Liver (tissue), 9 donors: ENCODE results near the gene MBP. TPM values are rescaled to one million over a fixed set of nuclear protein-coding genes. Genes with fewer than 3 reads are reported as not detected.

ENCODE experiments used
- DNase-seq: peaks from one replicate; pipeline ENCODE4 v3.0.0-alpha.2; 2017; ENCODE audit warnings: low spot score
- H3K27ac ChIP-seq, 2 donors: one replicate each; pipeline ENCODE4 v1.7.0; 2013; ENCODE audit warnings: inconsistent platforms in 2 of 2, low read length in 2 of 2, control low read depth in 1 of 2, low read depth in 1 of 2, mild to moderate bottlenecking in 1 of 2
- H3K27me3 ChIP-seq, 4 donors: one replicate each; pipeline versions ENCODE4 v1.6.1 to v1.7.0; 2013; ENCODE audit warnings: low read length in 3 of 4, inconsistent platforms in 1 of 4, mild to moderate bottlenecking in 1 of 4, moderate library complexity in 1 of 4; ENCODE audit not compliant: control insufficient read depth in 4 of 4, insufficient read depth in 4 of 4
- H3K36me3 ChIP-seq, 4 donors: one replicate each; pipeline versions ENCODE4 v1.6.1 to v1.7.0; 2013; ENCODE audit warnings: low read length in 3 of 4, mild to moderate bottlenecking in 3 of 4, low read depth in 1 of 4, moderate library complexity in 1 of 4; ENCODE audit not compliant: control insufficient read depth in 4 of 4, insufficient read depth in 3 of 4
- H3K4me1 ChIP-seq, 4 donors: one replicate each; pipeline versions ENCODE4 v1.6.1 to v1.7.0; 2013; ENCODE audit warnings: low read length in 3 of 4, mild to moderate bottlenecking in 3 of 4, moderate library complexity in 1 of 4; ENCODE audit not compliant: control insufficient read depth in 4 of 4, insufficient read depth in 4 of 4
- H3K4me3 ChIP-seq, 3 donors: one replicate each; pipeline versions ENCODE4 v1.6.1 to v1.7.0; 2013; ENCODE audit warnings: low read length in 3 of 3, control low read depth in 1 of 3, low read depth in 1 of 3, mild to moderate bottlenecking in 1 of 3
- H3K9ac ChIP-seq, 2 donors: one replicate each; pipeline ENCODE4 v1.7.0; 2013; ENCODE audit warnings: low read length in 2 of 2, mild to moderate bottlenecking in 2 of 2, moderate library complexity in 2 of 2, control low read depth in 1 of 2, low read depth in 1 of 2
- H3K9me3 ChIP-seq, 4 donors: one replicate each; pipeline versions ENCODE4 v1.6.1 to v1.7.0; 2013; ENCODE audit warnings: low read length in 3 of 4; ENCODE audit not compliant: control insufficient read depth in 4 of 4
- EGR1 ChIP-seq, 2 donors: IDR thresholded peaks; 2 replicates each; pipeline ENCODE4 v1.6.1; 2016 to 2018; ENCODE audit warnings: antibody characterized with exemption in 2 of 2, low read depth in 2 of 2
- FOXA1 ChIP-seq: IDR thresholded peaks from 2 replicates; pipeline ENCODE4 v1.6.1; 2016; ENCODE audit warnings: antibody characterized with exemption
- FOXA2 ChIP-seq: IDR thresholded peaks from 2 replicates; pipeline ENCODE4 v1.6.1; 2016; ENCODE audit warnings: antibody characterized with exemption
- HNF4A ChIP-seq, 2 donors: conservative IDR thresholded peaks; 2 replicates each; pipeline ENCODE4 v1.6.1; 2016; ENCODE audit warnings: antibody characterized with exemption in 2 of 2, mild to moderate bottlenecking in 2 of 2
- HNF4G ChIP-seq: IDR thresholded peaks from 2 replicates; pipeline ENCODE4 v1.6.1; 2016; ENCODE audit warnings: antibody characterized with exemption
- JUND ChIP-seq, 2 donors: IDR thresholded peaks; 2 replicates each; pipeline ENCODE4 v1.6.1; 2016; ENCODE audit warnings: antibody characterized with exemption in 2 of 2
- RAD21 ChIP-seq, 2 donors: IDR thresholded peaks; 2 replicates each; pipeline ENCODE4 v1.6.1; 2016; ENCODE audit warnings: antibody characterized with exemption in 2 of 2, mild to moderate bottlenecking in 2 of 2
- RXRA ChIP-seq, 2 donors: IDR thresholded peaks; 2 replicates each; pipeline ENCODE4 v1.6.1; 2017 to 2018; ENCODE audit warnings: antibody characterized with exemption in 2 of 2, mild to moderate bottlenecking in 1 of 2
- SP1 ChIP-seq: IDR thresholded peaks from 2 replicates; pipeline ENCODE4 v1.6.1; 2018; ENCODE audit warnings: antibody characterized with exemption, mild to moderate bottlenecking
- YY1 ChIP-seq: IDR thresholded peaks from 2 replicates; pipeline ENCODE4 v1.6.1; 2016; ENCODE audit warnings: antibody characterized with exemption, mild to moderate bottlenecking
- WGBS: extraction: QIAGEN DNeasy Blood & Tissue Kit; methylation state at CpG from one replicate; pipeline ENCODE4 v1.1.7; 2013; 5-methylcytosine and 5-hydroxymethylcytosine counted together
- polyA plus RNA-seq, 2 donors: library from polyadenylated mRNA; stranded (reverse) in 1 of 2; unstranded in 1 of 2; fragments of 200-250 nt in 1 of 2; fragments of >200 nt in 1 of 2; fragmentation: Nextera tagmentation in 1 of 2; extraction: Ambion mirVana in 1 of 2; gene quantifications; one replicate each; pipeline versions ENCODE4 v1.2.1 to v1.2.3, GENCODE V29; 2013 to 2015
- total RNA-seq, 2 donors: library from RNA; depleted of rRNA; stranded (reverse); fragments of >200 nt; gene quantifications; one replicate each; pipeline ENCODE4 v1.2.3, GENCODE V29; 2014
- TF ChIP-seq, protein P1 (sequence below): IDR thresholded peaks from 2 replicates; pipeline ENCODE4 v1.6.1; 2016; ENCODE audit warnings: antibody characterized with exemption
- TF ChIP-seq, protein P2 (sequence below): IDR thresholded peaks from 2 replicates; pipeline ENCODE4 v1.6.1; 2016; ENCODE audit warnings: antibody characterized with exemption
- TF ChIP-seq, protein P3 (sequence below): IDR thresholded peaks from 2 replicates; pipeline ENCODE4 v1.6.1; 2016; ENCODE audit warnings: antibody characterized with exemption, mild to moderate bottlenecking
- TF ChIP-seq, protein P4 (sequence below): IDR thresholded peaks from 2 replicates; pipeline ENCODE4 v1.6.1; 2016; ENCODE audit warnings: antibody characterized with exemption
- donor health status: healthy.
- donor health status: healthy.
- donor health status: healthy.
- donor health status: healthy.
- donor health status: healthy.

The MBP gene
- total and polyA plus RNA-seq, 4 donors, result 9.7 to 23.3 (median 17.7) TPM

DNA sequence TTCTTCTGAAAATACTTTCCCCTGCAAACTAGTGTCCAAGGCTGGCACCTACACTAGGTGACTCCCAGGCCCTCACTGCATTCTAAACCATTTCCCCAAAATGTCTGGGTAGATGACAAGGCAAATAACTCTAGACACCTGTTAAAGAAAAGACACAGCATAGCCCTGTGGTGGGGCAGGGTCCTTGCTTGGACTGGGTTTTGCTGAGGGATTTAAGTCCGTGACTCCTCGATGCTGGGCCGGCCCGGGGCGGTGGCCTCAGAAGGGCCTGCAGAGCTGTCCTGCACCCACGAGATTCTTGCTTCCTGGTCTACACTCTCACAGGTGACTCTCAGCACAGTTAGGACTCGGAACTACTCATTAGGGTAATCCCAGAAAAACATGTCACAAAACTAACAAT, 55.2 kb downstream of the MBP start:
- no peak overlapping the region for H3K27ac ChIP-seq
- no peaks in the 10 kb centered on the region for H3K27me3 ChIP-seq
- WGBS, result 94% methylated on average over 7 of the region's 7 CpGs
- no peaks in the 10 kb centered on the region for H3K9me3 ChIP-seq
- H3K36me3 ChIP-seq, result peaks cover 0 to 3% (median 0%) of the 10 kb centered on the region in 4 donors
- TF ChIP-seq, protein P1, sequence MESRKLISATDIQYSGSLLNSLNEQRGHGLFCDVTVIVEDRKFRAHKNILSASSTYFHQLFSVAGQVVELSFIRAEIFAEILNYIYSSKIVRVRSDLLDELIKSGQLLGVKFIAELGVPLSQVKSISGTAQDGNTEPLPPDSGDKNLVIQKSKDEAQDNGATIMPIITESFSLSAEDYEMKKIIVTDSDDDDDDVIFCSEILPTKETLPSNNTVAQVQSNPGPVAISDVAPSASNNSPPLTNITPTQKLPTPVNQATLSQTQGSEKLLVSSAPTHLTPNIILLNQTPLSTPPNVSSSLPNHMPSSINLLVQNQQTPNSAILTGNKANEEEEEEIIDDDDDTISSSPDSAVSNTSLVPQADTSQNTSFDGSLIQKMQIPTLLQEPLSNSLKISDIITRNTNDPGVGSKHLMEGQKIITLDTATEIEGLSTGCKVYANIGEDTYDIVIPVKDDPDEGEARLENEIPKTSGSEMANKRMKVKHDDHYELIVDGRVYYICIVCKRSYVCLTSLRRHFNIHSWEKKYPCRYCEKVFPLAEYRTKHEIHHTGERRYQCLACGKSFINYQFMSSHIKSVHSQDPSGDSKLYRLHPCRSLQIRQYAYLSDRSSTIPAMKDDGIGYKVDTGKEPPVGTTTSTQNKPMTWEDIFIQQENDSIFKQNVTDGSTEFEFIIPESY, result no peak
- TF ChIP-seq FOXA1 (no peak), RXRA (IDR thresholded peaks at IDR 0.05) (no peak), HNF4G (no peak), YY1 (no peak), SP1 (no peak), FOXA2 (no peak), EGR1 (IDR thresholded peaks at IDR 0.05; ENCODE audit: low read depth in 2 of 2) (no peak), JUND (IDR thresholded peaks at IDR 0.05) (no peak), HNF4A (conservative IDR thresholded peaks at IDR 0.05) (no peak), RAD21 (IDR thresholded peaks at IDR 0.05) (no peak)
- TF ChIP-seq, protein P2, sequence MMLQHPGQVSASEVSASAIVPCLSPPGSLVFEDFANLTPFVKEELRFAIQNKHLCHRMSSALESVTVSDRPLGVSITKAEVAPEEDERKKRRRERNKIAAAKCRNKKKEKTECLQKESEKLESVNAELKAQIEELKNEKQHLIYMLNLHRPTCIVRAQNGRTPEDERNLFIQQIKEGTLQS, result no peak
- TF ChIP-seq, protein P3, sequence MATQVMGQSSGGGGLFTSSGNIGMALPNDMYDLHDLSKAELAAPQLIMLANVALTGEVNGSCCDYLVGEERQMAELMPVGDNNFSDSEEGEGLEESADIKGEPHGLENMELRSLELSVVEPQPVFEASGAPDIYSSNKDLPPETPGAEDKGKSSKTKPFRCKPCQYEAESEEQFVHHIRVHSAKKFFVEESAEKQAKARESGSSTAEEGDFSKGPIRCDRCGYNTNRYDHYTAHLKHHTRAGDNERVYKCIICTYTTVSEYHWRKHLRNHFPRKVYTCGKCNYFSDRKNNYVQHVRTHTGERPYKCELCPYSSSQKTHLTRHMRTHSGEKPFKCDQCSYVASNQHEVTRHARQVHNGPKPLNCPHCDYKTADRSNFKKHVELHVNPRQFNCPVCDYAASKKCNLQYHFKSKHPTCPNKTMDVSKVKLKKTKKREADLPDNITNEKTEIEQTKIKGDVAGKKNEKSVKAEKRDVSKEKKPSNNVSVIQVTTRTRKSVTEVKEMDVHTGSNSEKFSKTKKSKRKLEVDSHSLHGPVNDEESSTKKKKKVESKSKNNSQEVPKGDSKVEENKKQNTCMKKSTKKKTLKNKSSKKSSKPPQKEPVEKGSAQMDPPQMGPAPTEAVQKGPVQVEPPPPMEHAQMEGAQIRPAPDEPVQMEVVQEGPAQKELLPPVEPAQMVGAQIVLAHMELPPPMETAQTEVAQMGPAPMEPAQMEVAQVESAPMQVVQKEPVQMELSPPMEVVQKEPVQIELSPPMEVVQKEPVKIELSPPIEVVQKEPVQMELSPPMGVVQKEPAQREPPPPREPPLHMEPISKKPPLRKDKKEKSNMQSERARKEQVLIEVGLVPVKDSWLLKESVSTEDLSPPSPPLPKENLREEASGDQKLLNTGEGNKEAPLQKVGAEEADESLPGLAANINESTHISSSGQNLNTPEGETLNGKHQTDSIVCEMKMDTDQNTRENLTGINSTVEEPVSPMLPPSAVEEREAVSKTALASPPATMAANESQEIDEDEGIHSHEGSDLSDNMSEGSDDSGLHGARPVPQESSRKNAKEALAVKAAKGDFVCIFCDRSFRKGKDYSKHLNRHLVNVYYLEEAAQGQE, result no peak
- H3K9ac ChIP-seq, result no peak overlapping the region
- no peak for DNase-seq
- H3K4me1 ChIP-seq, result peaks cover 6 to 20% (median 17%) of the 10 kb centered on the region in 4 donors
- no peak overlapping the region for H3K4me3 ChIP-seq

DNA sequence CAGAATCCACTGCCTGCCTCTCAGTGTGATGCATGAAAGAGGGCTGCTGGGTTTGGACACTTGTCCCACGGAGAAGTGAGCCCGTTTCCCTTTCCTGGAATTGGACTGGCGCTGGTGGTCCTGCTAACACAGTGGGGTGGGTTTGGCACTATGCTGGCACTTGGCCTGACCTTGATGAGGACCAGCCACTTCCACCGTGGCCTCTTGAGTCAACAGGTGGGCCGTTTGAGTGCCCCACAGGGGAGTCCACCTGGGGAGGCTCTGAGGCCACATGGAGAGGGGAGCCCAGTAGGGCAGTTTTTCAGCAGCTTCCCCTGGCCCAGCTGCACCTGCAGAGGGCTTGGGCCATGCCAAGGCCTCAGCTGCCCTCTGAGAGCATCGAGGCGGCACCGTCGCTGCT, 56.5 kb downstream of the MBP start:
- WGBS, result 96% methylated on average over 9 of the region's 9 CpGs
- DNase-seq, result no peak
- TF ChIP-seq, protein P4, sequence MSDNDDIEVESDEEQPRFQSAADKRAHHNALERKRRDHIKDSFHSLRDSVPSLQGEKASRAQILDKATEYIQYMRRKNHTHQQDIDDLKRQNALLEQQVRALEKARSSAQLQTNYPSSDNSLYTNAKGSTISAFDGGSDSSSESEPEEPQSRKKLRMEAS, result no peak
- no peak for TF ChIP-seq RAD21 (IDR thresholded peaks at IDR 0.05)
- TF ChIP-seq, protein P1, result no peak
- Histone ChIP-seq H3K9me3 (no peaks in the 10 kb centered on the region), H3K27me3 (no peaks in the 10 kb centered on the region), H3K4me3 (no peak overlapping the region), H3K27ac (no peak overlapping the region), H3K36me3 (peaks cover 0 to 3% (median 0%) of the 10 kb centered on the region in 4 donors), H3K4me1 (peaks cover 6 to 18% (median 16%) of the 10 kb centered on the region in 4 donors), H3K9ac (no peak overlapping the region)
